DOHH2 (cell line): Measurements from ENCODE around the gene UBE2E1.

Experiments used
- EZH2phosphoT487 ChIP-seq: fragments of 200-600 bp; sonication (generic); IDR thresholded peaks from 2 replicates; pipeline ENCODE4 v1.6.1; 2017; ENCODE audit warnings: borderline replicate concordance, mild to moderate bottlenecking, antibody characterized with exemption, low read length, moderate library complexity, mixed read lengths
- TF ChIP-seq, protein P1 (sequence below): fragments of 200-600 bp; sonication (generic); IDR thresholded peaks from one replicate; pipeline ENCODE4 v1.5.1; 2014; ENCODE audit warnings: antibody characterized with exemption, mild to moderate bottlenecking, low read depth, low read length; ENCODE audit not compliant: poor library complexity, severe bottlenecking

DNA sequence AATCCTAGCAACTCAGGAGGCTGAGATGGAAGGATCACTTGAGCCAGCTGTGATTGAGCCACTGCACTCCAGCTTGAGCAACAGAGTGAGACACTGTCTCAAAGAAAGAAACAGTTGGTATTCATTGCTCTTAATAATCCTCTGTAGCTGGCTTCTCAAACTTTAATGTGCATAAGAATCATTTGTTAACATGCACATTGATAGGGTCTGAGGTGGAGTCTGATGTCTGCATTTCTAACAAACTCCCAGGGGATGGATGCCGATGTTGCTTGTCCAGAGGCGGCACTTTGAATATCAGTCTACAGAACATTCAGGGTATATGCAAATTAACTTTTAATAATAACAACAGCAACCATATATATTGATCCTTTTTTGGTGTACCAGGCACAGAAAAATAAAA, 71.2 kb downstream of the UBE2E1 start:
- TF ChIP-seq, protein P1, sequence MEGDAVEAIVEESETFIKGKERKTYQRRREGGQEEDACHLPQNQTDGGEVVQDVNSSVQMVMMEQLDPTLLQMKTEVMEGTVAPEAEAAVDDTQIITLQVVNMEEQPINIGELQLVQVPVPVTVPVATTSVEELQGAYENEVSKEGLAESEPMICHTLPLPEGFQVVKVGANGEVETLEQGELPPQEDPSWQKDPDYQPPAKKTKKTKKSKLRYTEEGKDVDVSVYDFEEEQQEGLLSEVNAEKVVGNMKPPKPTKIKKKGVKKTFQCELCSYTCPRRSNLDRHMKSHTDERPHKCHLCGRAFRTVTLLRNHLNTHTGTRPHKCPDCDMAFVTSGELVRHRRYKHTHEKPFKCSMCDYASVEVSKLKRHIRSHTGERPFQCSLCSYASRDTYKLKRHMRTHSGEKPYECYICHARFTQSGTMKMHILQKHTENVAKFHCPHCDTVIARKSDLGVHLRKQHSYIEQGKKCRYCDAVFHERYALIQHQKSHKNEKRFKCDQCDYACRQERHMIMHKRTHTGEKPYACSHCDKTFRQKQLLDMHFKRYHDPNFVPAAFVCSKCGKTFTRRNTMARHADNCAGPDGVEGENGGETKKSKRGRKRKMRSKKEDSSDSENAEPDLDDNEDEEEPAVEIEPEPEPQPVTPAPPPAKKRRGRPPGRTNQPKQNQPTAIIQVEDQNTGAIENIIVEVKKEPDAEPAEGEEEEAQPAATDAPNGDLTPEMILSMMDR = no peak
- no peak for TF ChIP-seq EZH2phosphoT487
